ENCODE measurements around the gene ERC1. TPM values are rescaled to one million over a fixed set of nuclear protein-coding genes. Genes with fewer than 3 reads are reported as not detected.

The ERC1 gene
- total RNA-seq, 1 experiment from 2014 or later, result 40.4 TPM

GRCh38 chr12:1280059-1280458, 289.0 kb downstream of the ERC1 start:
- ATAC-seq, result no peak
- DNase-seq (ENCODE audit: low read depth, low spot score), result no peak
- in situ Hi-C loops (cut with HindIII; ENCODE audit: low pct_unique_long_range_greater_than_20kb, low sequenced_read_pairs), result no loop called here
- ChIA-PET CTCF (no interaction called here), POLR2A (no interaction called here)
- Histone ChIP-seq H3K27ac (ENCODE audit: low read length) (no peak overlapping the region), H3K27me3 (ENCODE audit: control insufficient read depth, insufficient read depth, low read length) (no peaks in the 10 kb centered on the region), H3K4me3 (ENCODE audit: low read depth in 2 of 2, low read length in 2 of 2) (no peak overlapping the region), H3K9me3 (ENCODE audit: control insufficient read depth, insufficient read depth, low read depth, low read length) (no peaks in the 10 kb centered on the region), H3K36me3 (ENCODE audit: control insufficient read depth, insufficient read depth, low read length) (no peaks in the 10 kb centered on the region), H3K4me1 (ENCODE audit: control insufficient read depth, insufficient read depth, low read length) (no peaks in the 10 kb centered on the region)
- BruUV-seq (replicated peaks), result no TSS peak
- TF ChIP-seq CTCF (IDR thresholded peaks at IDR 0.05) (no peak), POLR2AphosphoS5 (IDR thresholded peaks at IDR 0.05; ENCODE audit: low read depth, low read length) (no peak), REST (IDR thresholded peaks at IDR 0.05; ENCODE audit: insufficient read depth in 1 of 2, low read depth in 2 of 2, low read length in 1 of 2) (no peak), SIN3A (IDR thresholded peaks at IDR 0.05; ENCODE audit: borderline replicate concordance, insufficient read depth, low read depth, low read length) (no peak), TCF7L2 (IDR thresholded peaks at IDR 0.05; ENCODE audit: low read depth, low read length) (no peak)
- intact Hi-C loops (cut with micrococcal nuclease; ENCODE audit: unreplicated experiment), result no loop called here

- Histone ChIP-seq H3K27ac (ENCODE audit: low read length) (no peak overlapping the region), H3K4me3 (ENCODE audit: low read depth in 2 of 2, low read length in 2 of 2) (no peak overlapping the region), H3K27me3 (ENCODE audit: control insufficient read depth, insufficient read depth, low read length) (no peaks in the 10 kb centered on the region), H3K4me1 (ENCODE audit: control insufficient read depth, insufficient read depth, low read length) (no peaks in the 10 kb centered on the region), H3K9me3 (ENCODE audit: control insufficient read depth, insufficient read depth, low read depth, low read length) (no peaks in the 10 kb centered on the region), H3K36me3 (ENCODE audit: control insufficient read depth, insufficient read depth, low read length) (no peaks in the 10 kb centered on the region)
- POLR2A ChIA-PET, result interaction anchor here (0.7 kb wide), 1 partner anchor 388 kb away, joined by 3 read pairs; no protein-coding TSS in a partner anchor
- ATAC-seq (no peak), DNase-seq (ENCODE audit: low read depth, low spot score) (no peak)
- intact Hi-C loops (cut with micrococcal nuclease; ENCODE audit: unreplicated experiment), result no loop called here
- in situ Hi-C loops (cut with HindIII; ENCODE audit: low pct_unique_long_range_greater_than_20kb, low sequenced_read_pairs), result no loop called here
- BruUV-seq (replicated peaks), result no TSS peak
- no peak for TF ChIP-seq SIN3A (IDR thresholded peaks at IDR 0.05; ENCODE audit: borderline replicate concordance, insufficient read depth, low read depth, low read length)
- TF ChIP-seq TCF7L2 (IDR thresholded peaks at IDR 0.05; ENCODE audit: low read depth, low read length), result no peak
- no peak for TF ChIP-seq REST (IDR thresholded peaks at IDR 0.05; ENCODE audit: insufficient read depth in 1 of 2, low read depth in 2 of 2, low read length in 1 of 2)
- TF ChIP-seq CTCF (IDR thresholded peaks at IDR 0.05), result no peak
- TF ChIP-seq POLR2AphosphoS5 (IDR thresholded peaks at IDR 0.05; ENCODE audit: low read depth, low read length), result no peak
- CTCF ChIA-PET, result no interaction called here
Measured at GRCh38 chr12:1281683-1282366, 290.8 kb downstream of the ERC1 start.
